ENCODE data around the gene STARD9. TPM values are rescaled to one million over a fixed set of nuclear protein-coding genes. Genes with fewer than 3 reads are reported as not detected.
"Not testable (repeated sequence)": the region's sequence is repeated elsewhere in the genome, so short reads cannot be mapped to it uniquely, and the experiment has no call there.

The STARD9 gene
- total and polyA plus RNA-seq, 8 donors, result 1.4 to 45.7 (median 11.8) TPM

DNA sequence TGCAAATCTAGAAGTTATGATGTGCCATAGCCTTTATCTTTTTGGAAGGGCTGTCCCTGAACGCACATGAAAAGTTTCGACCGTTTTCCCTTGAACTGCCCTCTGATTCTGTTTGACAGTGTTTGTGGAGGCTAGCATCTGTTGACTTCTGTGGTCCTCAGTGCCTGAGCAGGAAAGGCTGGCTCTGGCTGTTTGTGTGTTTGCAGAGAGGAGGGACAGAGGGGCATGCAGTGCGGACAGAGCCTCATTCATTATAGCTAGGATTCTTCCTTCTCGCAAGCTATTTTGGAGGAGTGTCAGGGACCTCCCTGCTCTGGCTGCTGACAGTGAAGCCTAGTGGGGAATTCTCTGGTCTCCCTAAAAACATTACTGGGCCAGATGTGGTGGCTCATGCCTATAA, 97.0 kb downstream of the STARD9 start:
- WGBS, 5 donors, result 61 to 74% (median 73%) methylated on average over 5 of the region's 5 CpGs
- TF ChIP-seq EP300 (IDR thresholded peaks at IDR 0.05), result no peak
- TF ChIP-seq, protein P1, sequence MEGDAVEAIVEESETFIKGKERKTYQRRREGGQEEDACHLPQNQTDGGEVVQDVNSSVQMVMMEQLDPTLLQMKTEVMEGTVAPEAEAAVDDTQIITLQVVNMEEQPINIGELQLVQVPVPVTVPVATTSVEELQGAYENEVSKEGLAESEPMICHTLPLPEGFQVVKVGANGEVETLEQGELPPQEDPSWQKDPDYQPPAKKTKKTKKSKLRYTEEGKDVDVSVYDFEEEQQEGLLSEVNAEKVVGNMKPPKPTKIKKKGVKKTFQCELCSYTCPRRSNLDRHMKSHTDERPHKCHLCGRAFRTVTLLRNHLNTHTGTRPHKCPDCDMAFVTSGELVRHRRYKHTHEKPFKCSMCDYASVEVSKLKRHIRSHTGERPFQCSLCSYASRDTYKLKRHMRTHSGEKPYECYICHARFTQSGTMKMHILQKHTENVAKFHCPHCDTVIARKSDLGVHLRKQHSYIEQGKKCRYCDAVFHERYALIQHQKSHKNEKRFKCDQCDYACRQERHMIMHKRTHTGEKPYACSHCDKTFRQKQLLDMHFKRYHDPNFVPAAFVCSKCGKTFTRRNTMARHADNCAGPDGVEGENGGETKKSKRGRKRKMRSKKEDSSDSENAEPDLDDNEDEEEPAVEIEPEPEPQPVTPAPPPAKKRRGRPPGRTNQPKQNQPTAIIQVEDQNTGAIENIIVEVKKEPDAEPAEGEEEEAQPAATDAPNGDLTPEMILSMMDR (IDR thresholded peaks at IDR 0.05), result no peak
- TF ChIP-seq POLR2A (IDR thresholded peaks at IDR 0.05), result no peak
- TF ChIP-seq POLR2AphosphoS5 (IDR thresholded peaks at IDR 0.05), result no peak
- intact Hi-C loops (cut with DNase I; ENCODE audit: low total_unique reads), result no loop called here
- no peak overlapping the region for H3K27ac ChIP-seq
- DNase-seq, result no peak
- no peak overlapping the region for H3K4me3 ChIP-seq
- H3K9me3 ChIP-seq, result no peaks in the 10 kb centered on the region
- no peaks in the 10 kb centered on the region for H3K27me3 ChIP-seq
- H3K4me1 ChIP-seq, result no peaks in the 10 kb centered on the region
- H3K36me3 ChIP-seq, result peaks cover 8 to 100% (median 74%) of the 10 kb centered on the region in 4 donors

- WGBS, 5 donors, result 90 to 94% (median 93%) methylated on average over 6 of the region's 6 CpGs
- no peaks in the 10 kb centered on the region for H3K27me3 ChIP-seq
- intact Hi-C loops (cut with DNase I; ENCODE audit: low total_unique reads), result no loop called here
- H3K36me3 ChIP-seq, result peaks cover 3 to 100% (median 82%) of the 10 kb centered on the region in 4 donors
- no peak for TF ChIP-seq POLR2A (IDR thresholded peaks at IDR 0.05)
- no peaks in the 10 kb centered on the region for H3K9me3 ChIP-seq
- no peak overlapping the region for H3K27ac ChIP-seq
- H3K4me1 ChIP-seq, result no peaks in the 10 kb centered on the region
- H3K4me3 ChIP-seq, result no peak overlapping the region
- no peak for DNase-seq
Observed at GRCh38 chr15:42674472-42674871, 99.1 kb downstream of the STARD9 start.

DNA sequence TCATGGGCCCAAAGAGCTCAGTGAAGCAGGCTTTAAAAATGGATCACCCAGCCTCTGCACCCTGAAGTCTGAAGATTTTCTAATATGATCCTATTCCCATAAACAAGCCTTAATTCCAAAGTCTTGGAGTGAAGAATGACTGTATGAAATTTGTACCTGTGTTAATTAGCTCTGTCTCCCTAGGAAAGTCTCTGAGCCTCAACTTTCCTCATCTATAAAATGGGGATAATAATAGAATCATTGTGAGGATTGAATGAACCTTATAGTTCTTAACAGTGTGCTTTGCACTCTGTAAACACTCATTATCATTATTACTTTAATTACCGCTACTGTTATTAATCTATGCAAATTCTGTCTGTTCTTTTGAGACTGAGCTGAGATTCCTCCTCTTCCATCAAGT, 99.6 kb downstream of the STARD9 start:
- TF ChIP-seq POLR2AphosphoS5 (IDR thresholded peaks at IDR 0.05) (no peak), EP300 (IDR thresholded peaks at IDR 0.05) (no peak), POLR2A (IDR thresholded peaks at IDR 0.05) (no peak)
- TF ChIP-seq, protein P1 (IDR thresholded peaks at IDR 0.05), result no peak
- H3K27me3 ChIP-seq, result no peaks in the 10 kb centered on the region
- no peak overlapping the region for H3K27ac ChIP-seq
- no peak overlapping the region for H3K4me3 ChIP-seq
- WGBS, 5 donors, result 78 to 97% (median 90%) methylated on average over 1 of the region's 1 CpG
- H3K4me1 ChIP-seq, result no peaks in the 10 kb centered on the region
- no peaks in the 10 kb centered on the region for H3K9me3 ChIP-seq
- H3K36me3 ChIP-seq, result peaks cover 3 to 100% (median 81%) of the 10 kb centered on the region in 4 donors
- DNase-seq, result no peak
- intact Hi-C loops (cut with DNase I; ENCODE audit: low total_unique reads), result no loop called here

- TF ChIP-seq, protein P1 (IDR thresholded peaks at IDR 0.05), result no peak
- TF ChIP-seq POLR2AphosphoS5 (IDR thresholded peaks at IDR 0.05) (no peak), POLR2A (IDR thresholded peaks at IDR 0.05) (no peak), EP300 (IDR thresholded peaks at IDR 0.05) (no peak)
- intact Hi-C loops (cut with DNase I; ENCODE audit: low total_unique reads), result no loop called here
- DNase-seq, result no peak
- 86 to 97% (median 93%) methylated on average over 7 of the region's 7 CpGs for WGBS, 5 donors
- Histone ChIP-seq H3K9me3 (no peaks in the 10 kb centered on the region), H3K4me3 (no peak overlapping the region), H3K27ac (no peak overlapping the region), H3K36me3 (peaks cover 25 to 100% (median 91%) of the 10 kb centered on the region in 4 donors), H3K4me1 (no peaks in the 10 kb centered on the region), H3K27me3 (no peaks in the 10 kb centered on the region)
Observed at GRCh38 chr15:42679285-42680141, 104.1 kb downstream of the STARD9 start.

DNA sequence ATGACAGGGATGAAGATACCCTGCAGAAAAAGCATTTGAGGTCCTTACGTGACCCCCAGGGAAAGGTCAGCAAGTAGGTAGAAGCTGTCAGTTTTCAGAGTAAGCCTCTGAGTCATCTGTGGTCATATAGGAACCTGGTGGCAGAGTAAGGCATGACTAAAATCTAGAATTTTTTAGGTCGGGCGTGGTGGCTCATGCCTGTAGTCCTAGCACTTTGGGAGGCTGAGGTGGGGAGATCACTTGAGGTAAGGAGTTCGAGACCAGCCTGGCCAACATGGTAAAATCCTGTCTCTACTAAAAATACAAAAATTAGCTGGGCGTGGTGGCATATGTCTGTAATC, 104.7 kb downstream of the STARD9 start:
- intact Hi-C loops (cut with DNase I; ENCODE audit: low total_unique reads); H3K27ac ChIP-seq; H3K4me3 ChIP-seq; DNase-seq; H3K9me3 ChIP-seq; H3K27me3 ChIP-seq; H3K4me1 ChIP-seq: not testable (repeated sequence)
- WGBS, 5 donors, result 71 to 88% (median 85%) methylated on average over 5 of the region's 5 CpGs
- H3K36me3 ChIP-seq, result peaks cover 23 to 100% (median 89%) of the 10 kb centered on the region in 4 donors
